PC-9 (cell line): ENCODE measurements around the gene PALM3.
A peak's percentile ranks its signal among the peaks of the same experiment; 100 is the strongest.

Experiments
- CTCF ChIP-seq: fragments of 200-600 bp; sonication (generic); conservative IDR thresholded peaks from 2 replicates; pipeline ENCODE4 v1.6.1; 2017; ENCODE audit warnings: mixed run types, antibody characterized with exemption, mild to moderate bottlenecking, moderate library complexity
- EZH2 ChIP-seq: fragments of 200-600 bp; sonication (generic); IDR thresholded peaks from 2 replicates; pipeline ENCODE4 v1.8.0; 2017; ENCODE audit warnings: antibody characterized with exemption, low read depth

GRCh38 chr19:14048443-14049153 is 13.3 kb downstream of the PALM3 start:
- TF ChIP-seq CTCF (peak; percentile 95), EZH2 (no peak)
